IPS DF 6.9 (cell line): ENCODE measurements around the gene CACNA1S.

Experiments used
- DNase-seq: peaks from one replicate; pipeline ENCODE4 v3.0.0-alpha.2; 2013; ENCODE audit warnings: low read depth, low spot score
- H3K27ac ChIP-seq: one replicate; pipeline ENCODE4 v1.5.1; 2013; ENCODE audit warnings: low read length, control low read depth
- H3K27me3 ChIP-seq: 2 replicates; pipeline ENCODE4 v1.6.1; 2013; ENCODE audit warnings: mild to moderate bottlenecking, low read length; ENCODE audit not compliant: control insufficient read depth, insufficient read depth
- H3K36me3 ChIP-seq: 2 replicates; pipeline ENCODE4 v1.6.1; 2013; ENCODE audit warnings: low read length; ENCODE audit not compliant: control insufficient read depth, insufficient read depth
- H3K4me1 ChIP-seq: 2 replicates; pipeline ENCODE4 v1.6.1; 2013; ENCODE audit warnings: low read length; ENCODE audit not compliant: control insufficient read depth, insufficient read depth
- H3K4me3 ChIP-seq: 2 replicates; pipeline ENCODE4 v1.5.1; 2013; ENCODE audit warnings: mild to moderate bottlenecking, low read length
- H3K9me3 ChIP-seq: 2 replicates; pipeline ENCODE4 v1.6.1; 2013; ENCODE audit warnings: low read length, inconsistent platforms; ENCODE audit not compliant: control insufficient read depth, insufficient read depth
- WGBS: extraction: QIAGEN DNeasy Blood & Tissue Kit; methylation state at CpG from one replicate; pipeline ENCODE4 v1.1.7; 2013; ENCODE audit warnings: mixed read lengths, missing lambda C conversion rate; ENCODE audit not compliant: insufficient read length, insufficient coverage; 5-methylcytosine and 5-hydroxymethylcytosine counted together

CACNA1S gene

DNA sequence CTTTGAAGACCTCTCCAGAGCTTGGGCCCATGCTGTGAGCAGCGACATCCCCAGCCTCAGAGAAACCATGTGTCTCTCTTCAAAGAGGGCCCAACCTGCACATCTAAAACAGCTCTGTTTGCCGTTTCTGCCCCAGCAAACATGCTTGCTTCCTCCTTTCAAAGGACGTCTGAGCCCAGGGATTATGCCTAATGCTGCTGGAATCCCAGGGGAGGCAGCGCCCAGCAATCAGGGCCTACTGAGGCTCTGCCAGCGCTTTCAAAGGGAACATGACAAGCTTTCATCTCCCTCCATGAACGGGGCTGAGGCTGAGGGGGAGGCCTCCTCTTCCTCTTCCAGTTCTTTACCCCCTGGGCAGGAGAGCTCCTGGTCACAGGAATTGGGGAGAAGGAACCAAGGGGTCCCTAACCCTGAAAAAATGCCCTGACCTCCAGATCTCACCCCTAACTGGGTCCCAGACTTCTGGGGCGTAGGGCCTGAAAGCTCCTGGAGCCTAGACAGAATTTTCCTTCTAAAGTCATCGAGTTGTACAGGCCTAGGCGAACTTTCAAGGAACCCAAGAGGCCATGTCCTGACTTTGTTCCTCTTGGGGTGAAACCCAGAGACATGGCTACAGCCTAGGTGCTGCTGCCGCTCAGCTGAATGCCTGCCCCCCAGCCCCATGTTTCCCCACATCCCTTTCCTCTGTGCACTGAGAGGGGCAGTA is 28.2 kb upstream of the CACNA1S start:
- Histone ChIP-seq H3K4me1 (no peaks in the 10 kb centered on the region), H3K4me3 (no peak overlapping the region), H3K36me3 (peaks cover 46% of the 10 kb centered on the region), H3K27ac (no peak overlapping the region), H3K9me3 (no peaks in the 10 kb centered on the region), H3K27me3 (no peaks in the 10 kb centered on the region)
- DNase-seq: no peak
- no CpG with 5 or more reads among the region's 10 CpGs for WGBS

DNA sequence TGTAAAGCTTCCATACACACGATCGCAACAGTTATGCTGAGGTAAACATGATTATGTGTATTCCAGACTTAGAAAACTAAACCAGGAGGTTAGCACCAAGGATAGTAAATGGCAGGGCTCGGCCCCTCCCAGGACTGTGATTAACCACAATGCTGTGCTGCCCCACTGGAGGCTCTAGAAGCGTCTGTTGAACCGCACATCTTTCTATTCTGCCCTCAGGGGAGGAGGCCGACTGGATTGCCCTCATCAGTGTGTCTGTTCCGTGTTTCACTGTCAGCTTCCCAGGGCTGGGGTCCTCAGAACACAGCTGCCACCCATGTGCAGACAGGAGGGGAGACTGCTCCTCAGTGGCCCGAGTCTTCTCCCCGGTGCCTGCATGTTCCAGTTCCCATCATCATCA is 27.5 kb upstream of the CACNA1S start:
- no CpG with 5 or more reads among the region's 9 CpGs for WGBS
- no peak overlapping the region for H3K4me3 ChIP-seq
- no peaks in the 10 kb centered on the region for H3K4me1 ChIP-seq
- no peak for DNase-seq
- no peaks in the 10 kb centered on the region for H3K27me3 ChIP-seq
- H3K27ac ChIP-seq: no peak overlapping the region
- H3K36me3 ChIP-seq: peaks cover 42% of the 10 kb centered on the region
- no peaks in the 10 kb centered on the region for H3K9me3 ChIP-seq

GRCh38 chr1:201139306-201139705 is 27.1 kb upstream of the CACNA1S start:
- no peak overlapping the region for H3K4me3 ChIP-seq
- H3K27ac ChIP-seq: no peak overlapping the region
- H3K27me3 ChIP-seq: no peaks in the 10 kb centered on the region
- H3K9me3 ChIP-seq: no peaks in the 10 kb centered on the region
- no CpG with 5 or more reads among the region's 5 CpGs for WGBS
- H3K36me3 ChIP-seq: peaks cover 40% of the 10 kb centered on the region
- DNase-seq: no peak
- no peaks in the 10 kb centered on the region for H3K4me1 ChIP-seq

GRCh38 chr1:201138311-201138840 is 26.1 kb upstream of the CACNA1S start:
- no peak for DNase-seq
- no peaks in the 10 kb centered on the region for H3K9me3 ChIP-seq
- H3K36me3 ChIP-seq: peaks cover 31% of the 10 kb centered on the region
- H3K4me3 ChIP-seq: no peak overlapping the region
- no peaks in the 10 kb centered on the region for H3K4me1 ChIP-seq
- no CpG with 5 or more reads among the region's 6 CpGs for WGBS
- no peaks in the 10 kb centered on the region for H3K27me3 ChIP-seq
- no peak overlapping the region for H3K27ac ChIP-seq

DNA sequence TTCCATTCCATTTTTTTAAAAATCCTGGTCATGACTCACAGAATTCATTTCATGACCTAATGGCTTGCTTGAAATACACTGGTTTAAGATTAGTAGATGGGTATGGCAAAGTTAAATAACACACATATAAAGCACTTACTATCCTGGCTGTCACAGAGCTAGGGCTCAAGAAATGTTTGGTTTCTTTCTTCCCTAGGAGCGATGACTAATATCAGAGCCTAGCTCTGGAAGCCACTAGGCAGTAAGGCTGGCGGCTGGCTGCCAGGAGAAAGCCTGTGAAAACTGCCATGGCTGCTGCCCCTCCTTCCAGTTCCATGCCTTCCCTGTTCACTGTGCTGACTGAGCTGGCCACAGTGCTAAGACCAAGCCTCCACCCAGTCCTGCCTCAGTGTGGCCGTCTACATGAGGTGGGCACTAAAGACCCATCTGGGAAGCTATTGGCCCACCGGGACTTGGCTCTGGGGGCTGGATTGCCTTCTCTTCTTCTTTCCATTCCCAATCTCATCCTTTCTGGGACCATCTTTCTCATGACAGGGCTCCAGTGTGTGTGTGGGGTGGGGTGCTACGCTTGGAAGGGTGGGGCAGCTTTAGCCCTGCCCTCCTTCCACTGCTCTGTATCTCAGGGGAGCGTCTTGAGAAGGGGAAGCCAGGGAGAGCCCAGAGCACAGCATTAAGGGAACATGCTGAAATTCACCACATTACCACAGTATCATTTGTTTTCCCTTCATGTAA is 25.5 kb upstream of the CACNA1S start:
- DNase-seq: no peak
- no CpG with 5 or more reads among the region's 6 CpGs for WGBS
- Histone ChIP-seq H3K4me3 (no peak overlapping the region), H3K4me1 (no peaks in the 10 kb centered on the region), H3K9me3 (no peaks in the 10 kb centered on the region), H3K27ac (no peak overlapping the region), H3K36me3 (peaks cover 24% of the 10 kb centered on the region), H3K27me3 (no peaks in the 10 kb centered on the region)

- no peak overlapping the region for H3K27ac ChIP-seq
- H3K36me3 ChIP-seq: peaks cover 21% of the 10 kb centered on the region
- no peaks in the 10 kb centered on the region for H3K27me3 ChIP-seq
- DNase-seq: no peak
- H3K4me1 ChIP-seq: no peaks in the 10 kb centered on the region
- H3K4me3 ChIP-seq: no peak overlapping the region
- WGBS: no CpG with 5 or more reads among the region's 7 CpGs
- no peaks in the 10 kb centered on the region for H3K9me3 ChIP-seq
Observed at GRCh38 chr1:201137024-201137392, 24.8 kb upstream of the CACNA1S start.

GRCh38 chr1:201136355-201137023 is 24.3 kb upstream of the CACNA1S start:
- Histone ChIP-seq H3K36me3 (peaks cover 21% of the 10 kb centered on the region), H3K9me3 (no peaks in the 10 kb centered on the region), H3K27me3 (no peaks in the 10 kb centered on the region), H3K27ac (no peak overlapping the region), H3K4me3 (no peak overlapping the region), H3K4me1 (no peaks in the 10 kb centered on the region)
- WGBS: no CpG with 5 or more reads among the region's 8 CpGs
- no peak for DNase-seq

DNA sequence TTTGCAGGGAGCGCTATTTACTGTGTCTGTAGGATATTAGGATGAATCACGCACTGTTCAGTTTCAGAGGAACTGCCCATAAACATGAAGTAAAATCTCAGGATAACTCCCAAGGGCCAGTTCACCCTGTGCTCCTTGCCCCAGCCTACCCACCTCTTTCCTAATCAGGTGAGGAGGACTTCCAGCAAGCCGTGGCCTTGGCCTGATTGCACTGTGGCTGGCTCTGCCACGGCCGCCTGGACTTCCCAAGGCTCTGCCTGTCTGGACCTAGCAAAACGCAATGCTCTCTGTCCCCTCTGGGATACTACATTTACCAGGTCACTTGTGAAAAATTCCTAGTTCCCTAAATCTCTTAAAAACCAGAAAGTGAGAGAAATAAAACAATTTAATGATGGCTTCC is 22.2 kb upstream of the CACNA1S start:
- Histone ChIP-seq H3K36me3 (peaks cover 14% of the 10 kb centered on the region), H3K27ac (no peak overlapping the region), H3K27me3 (no peaks in the 10 kb centered on the region), H3K4me1 (no peaks in the 10 kb centered on the region), H3K9me3 (no peaks in the 10 kb centered on the region), H3K4me3 (no peak overlapping the region)
- no CpG with 5 or more reads among the region's 6 CpGs for WGBS
- DNase-seq: no peak

- Histone ChIP-seq H3K9me3 (no peaks in the 10 kb centered on the region), H3K27ac (no peak overlapping the region), H3K4me1 (peaks cover 6% of the 10 kb centered on the region), H3K27me3 (no peaks in the 10 kb centered on the region), H3K36me3 (peaks cover 7% of the 10 kb centered on the region), H3K4me3 (no peak overlapping the region)
- no peak for DNase-seq
- no CpG with 5 or more reads among the region's 4 CpGs for WGBS
Observed at GRCh38 chr1:201131398-201131797, 19.2 kb upstream of the CACNA1S start.

GRCh38 chr1:201128962-201129361 is 16.7 kb upstream of the CACNA1S start:
- Histone ChIP-seq H3K9me3 (no peaks in the 10 kb centered on the region), H3K36me3 (no peaks in the 10 kb centered on the region), H3K27me3 (no peaks in the 10 kb centered on the region), H3K4me3 (no peak overlapping the region), H3K27ac (no peak overlapping the region), H3K4me1 (peaks cover 6% of the 10 kb centered on the region)
- DNase-seq: no peak
- no CpG with 5 or more reads among the region's 13 CpGs for WGBS
